NCI-H1436 (cell line): Measurements from ENCODE around the gene SYNPO2.

ENCODE experiments used
- DNase-seq: peaks from one replicate; lab custom pipeline; 2025; lab: John Stamatoyannopoulos, UW

SYNPO2 gene

DNA sequence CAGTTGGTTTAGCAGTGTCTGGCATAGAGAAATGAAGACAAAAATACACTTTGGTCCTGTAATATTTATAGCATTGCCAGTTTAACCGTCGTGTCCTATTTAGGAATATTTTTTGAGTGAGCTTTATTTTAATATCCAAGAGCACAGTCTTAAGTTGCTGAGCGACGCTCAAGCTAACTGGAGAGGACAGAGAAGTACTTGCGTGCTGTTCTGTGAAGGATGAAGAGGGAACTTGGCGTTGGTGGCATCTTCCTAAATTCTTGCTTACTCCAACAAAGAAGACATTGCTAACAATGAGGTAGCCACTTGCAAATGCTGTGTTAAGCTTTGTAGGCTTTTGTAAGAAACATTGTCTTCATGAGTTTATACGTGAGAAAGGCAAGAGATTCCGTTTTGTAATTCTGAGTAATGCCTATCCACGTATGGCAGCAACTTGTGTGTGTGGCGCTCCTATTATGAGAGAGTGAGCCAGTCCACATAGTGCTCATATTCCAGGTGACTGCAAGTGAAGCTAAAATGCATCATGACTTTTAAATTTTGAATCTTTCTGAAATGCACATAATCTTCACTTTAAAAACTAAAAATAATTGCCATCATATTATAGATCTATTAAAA is 50.6 kb downstream of the SYNPO2 start:
- no peak for DNase-seq

DNA sequence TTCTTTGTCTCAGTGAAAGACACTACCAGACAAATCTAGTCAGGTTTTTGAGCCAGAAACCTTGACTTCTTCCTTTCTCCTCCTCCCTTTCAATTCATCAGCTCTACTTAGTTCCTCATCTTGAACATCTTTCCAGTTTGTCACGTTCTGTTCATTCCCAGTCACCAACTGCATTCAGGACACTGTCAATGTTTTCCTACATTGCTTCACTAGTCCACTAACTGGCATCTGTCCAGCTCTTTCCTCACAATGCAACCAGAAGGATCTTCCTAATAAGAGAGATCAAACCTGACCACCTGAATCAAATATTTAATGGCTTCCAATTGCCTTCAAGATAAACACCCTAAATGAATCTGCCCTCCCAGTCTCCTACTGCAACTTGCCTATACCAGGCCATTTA is 52.5 kb downstream of the SYNPO2 start:
- DNase-seq: no peak

DNA sequence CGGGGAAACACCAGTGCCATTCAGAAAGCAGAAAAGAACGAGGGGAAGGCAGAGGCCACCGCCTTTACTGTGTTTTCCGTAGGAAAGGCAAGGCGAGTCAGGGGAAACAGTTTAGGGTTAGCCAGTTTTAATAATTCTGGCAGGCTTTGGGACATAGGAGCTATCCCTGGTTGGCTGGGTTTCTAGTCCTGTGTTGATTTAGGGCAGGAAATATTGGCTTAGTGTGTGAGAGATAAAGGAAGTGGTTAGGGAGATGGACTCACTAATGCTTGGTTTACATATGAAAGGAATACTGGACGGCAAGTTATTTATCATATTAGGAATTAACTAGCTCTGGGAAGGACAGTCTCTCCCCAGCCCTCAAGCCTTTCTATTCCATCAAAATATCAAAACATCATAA is 53.1 kb downstream of the SYNPO2 start:
- DNase-seq: no peak

DNA sequence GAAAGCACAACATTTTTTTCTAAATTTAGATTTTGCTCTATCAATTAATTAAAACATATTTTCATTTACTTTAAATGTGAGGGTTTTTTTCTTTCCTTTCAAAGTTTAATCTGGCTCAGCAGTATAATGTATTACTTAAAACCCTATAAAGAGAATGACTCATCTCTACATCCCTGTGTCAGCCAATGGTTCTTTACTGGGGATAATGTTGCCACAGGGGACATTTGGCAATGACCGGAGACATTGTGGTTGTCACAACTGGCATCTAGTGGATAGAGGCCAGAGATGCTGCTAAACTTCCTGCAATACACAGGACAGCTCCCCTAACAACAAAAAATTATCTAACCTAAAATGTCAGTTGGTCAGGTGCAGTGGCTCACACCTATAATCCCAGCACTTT is 53.8 kb downstream of the SYNPO2 start:
- DNase-seq: no peak

DNA sequence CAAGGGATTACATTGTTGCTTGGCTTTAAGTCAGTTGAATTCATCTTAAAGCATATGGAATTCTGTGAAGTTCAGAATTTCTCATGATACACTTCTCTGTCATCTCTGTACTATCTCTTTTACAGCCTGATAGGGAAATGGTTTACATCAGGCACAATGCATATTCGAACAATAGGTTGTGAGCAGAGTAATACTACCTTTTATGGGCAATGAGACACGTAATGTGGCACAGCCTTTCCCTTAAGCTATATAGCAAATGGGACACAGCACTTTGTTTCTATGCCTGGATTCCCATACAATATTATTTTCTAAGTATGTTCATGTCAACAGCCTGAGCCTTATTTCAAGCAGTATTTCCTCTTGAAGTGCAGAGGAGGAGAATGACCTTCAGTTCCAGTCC is 58.4 kb downstream of the SYNPO2 start:
- no peak for DNase-seq

DNA sequence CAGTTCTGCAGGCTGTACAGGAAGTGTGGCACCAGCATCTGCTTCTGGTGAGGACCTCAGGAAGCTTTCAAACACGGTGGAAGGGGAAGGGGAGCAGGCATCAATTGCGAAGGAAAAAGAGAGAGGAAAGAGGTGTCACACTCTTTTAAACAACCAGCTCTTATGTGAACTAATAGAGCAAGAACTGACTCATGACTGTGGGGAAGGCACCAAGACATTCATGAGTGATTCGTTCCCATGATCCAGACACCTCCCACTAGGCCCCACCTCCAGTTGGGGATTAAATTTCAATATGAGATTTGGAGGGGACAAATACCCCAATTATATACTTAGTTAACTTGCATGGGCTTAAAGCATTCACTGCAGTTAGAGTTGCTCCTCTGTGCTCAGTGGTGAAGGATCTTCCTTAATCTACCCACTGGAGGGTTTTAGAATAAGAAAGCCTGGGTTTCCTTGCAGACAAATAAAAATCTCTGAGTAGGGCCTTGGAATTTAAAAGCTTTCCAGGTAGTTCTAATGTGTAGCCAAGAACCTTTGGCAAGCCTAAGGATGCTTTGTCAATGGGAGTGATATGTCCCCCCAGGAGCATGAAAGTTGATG is 60.0 kb downstream of the SYNPO2 start:
- no peak for DNase-seq

DNA sequence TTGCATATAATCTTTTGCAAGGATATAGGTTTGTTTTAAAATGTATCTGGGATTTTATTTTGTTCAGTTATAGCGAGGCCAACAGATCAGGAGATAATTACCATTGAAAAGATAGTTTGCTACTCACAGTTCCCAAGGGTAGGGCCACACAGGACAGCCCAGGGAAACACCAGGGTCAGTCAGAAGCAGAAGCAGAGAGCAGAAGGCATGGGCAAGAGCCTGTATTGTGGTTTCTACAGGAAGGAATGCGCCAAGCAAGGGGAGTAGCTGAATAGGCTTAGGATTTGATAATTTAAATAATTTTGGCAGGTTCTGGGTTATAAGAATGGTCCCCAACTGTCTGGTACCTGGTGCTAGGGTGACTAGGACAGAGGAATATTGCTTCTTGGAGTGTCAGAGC is 61.6 kb downstream of the SYNPO2 start:
- DNase-seq: no peak

DNA sequence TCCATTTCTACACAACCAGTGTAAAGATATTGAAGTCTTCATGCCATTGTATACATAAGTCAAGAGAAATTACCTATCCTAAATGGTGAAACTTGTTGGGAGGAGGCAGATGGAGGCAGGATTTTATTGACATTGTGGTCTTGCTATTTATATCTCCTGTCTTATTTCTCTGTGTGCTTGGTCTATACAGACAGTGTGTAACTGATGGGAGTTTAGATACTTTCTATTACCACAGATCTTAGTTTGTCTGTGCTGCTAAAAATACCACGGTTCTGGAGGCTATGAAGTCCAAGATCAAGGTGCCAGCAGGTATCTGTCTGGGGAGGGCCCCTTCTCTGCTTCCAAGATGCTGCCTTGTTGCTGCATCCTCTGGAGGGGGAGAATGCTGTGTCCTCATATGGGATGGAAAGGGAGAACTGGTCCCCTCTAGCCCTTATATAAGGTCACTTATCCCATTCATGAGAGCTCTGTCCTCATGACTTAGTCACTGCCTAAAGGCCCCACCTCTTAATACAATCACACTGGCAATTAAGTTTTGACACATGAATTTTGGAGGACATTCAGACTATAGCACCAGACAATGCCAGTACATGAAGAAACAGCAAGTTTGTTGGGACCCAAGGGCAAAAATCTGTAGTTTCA is 62.4 kb downstream of the SYNPO2 start:
- DNase-seq: no peak

DNA sequence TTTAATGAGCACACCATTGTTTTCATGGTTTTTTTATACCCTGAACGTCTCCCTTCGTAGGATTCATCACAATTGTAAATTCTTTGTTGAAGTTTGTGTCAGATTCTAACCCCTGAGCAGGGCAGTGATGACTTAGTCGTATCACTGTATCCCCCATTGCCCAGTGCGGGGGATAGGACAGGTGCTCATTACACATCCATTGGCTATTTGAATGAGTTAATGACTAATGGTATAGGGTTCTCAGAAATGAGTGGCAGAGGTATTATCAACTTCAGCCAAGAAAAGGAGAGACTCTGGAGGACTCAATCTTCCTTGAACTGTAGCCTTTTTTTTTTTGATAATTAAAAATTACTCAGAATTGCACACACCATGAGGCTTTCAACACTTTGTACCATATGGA is 64.6 kb downstream of the SYNPO2 start:
- no peak for DNase-seq

DNA sequence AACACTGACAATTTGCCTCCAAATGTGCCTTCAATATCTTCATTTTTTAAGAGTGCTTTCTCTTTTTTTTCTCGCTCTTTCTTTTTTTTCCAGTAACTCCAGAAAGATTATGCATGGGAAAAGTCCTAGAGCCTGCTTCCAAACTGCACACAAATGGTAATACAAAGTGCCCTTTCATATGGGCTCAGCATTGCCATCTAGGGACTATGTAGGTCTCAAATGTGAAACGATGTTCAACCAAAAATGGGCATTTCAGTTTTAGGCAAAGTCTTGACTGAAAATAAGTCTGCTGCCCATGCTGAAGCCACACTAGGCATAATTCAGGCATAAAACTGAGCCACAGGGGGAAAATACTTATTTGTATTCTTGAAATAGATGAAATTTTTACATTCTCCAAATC is 65.6 kb downstream of the SYNPO2 start:
- DNase-seq: no peak

DNA sequence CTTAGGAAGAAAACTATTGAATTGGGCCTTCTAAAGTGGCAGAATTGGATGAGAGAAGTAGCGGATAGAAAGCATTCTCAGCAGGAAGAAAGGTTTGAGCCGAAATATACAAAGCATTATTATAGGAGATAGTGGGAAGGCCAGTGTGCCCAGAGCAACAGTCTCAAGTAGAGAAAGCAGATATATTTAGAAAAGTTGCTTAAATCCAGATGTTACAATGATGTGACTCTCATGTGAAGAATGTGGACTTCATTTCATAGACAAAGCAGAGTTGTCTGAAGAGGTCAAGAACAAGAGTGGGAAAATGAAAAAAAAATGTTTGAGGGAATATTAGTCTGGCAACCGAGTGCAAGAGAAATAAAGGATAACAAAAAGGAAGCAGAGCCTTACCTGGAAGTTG is 66.9 kb downstream of the SYNPO2 start:
- no peak for DNase-seq

DNA sequence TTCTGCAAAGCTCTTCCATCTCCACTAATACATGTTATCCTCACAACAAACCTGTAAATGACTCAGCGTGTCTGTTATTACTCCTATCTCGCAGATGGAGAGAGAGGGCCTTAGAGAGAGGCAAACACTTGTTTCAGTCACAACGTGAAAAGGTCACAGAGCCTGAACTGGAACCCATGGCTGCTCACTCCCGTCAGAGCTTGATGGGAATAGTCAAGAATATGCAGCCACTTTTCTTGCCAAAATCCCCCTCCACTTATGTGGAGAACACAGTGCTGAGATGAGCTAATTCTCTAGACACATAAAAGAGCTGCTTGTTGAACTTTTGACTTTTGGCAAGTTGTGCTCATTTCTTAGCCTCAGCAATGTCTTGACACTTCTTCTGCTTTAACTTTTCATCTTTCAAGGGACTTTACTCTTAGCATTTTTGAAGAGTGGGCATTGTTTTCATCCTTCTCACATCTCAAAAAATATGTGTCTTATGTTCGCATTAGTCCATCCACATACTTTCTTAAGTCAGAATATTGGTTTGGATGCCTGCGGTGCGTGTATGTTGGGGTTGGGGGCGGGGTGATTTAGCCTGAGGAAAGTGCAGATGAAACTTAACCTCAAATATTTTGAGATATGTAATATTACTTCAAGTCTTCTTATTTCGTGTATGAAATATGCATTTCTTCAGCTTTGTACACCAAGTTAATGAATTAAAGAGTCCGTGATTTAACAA is 69.2 kb downstream of the SYNPO2 start:
- no peak for DNase-seq

DNA sequence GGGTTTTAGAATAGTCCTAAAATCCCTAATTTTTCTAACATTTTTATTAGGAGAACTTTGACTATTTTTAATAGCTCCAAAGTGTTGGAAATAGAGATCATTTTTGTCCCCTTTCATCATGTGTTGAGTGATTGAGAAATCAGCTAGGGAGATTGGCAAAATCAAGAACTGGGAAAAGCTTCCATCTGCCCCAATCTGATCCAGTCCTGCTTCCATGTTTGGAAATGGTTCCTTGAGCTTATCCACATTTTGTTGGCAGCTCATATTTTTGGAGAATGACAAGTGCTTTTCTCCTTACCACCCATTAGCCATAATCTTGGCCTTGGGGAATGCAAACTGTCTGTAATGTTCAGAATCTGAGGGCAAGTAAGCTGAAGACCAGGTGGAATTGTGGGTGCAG is 73.9 kb downstream of the SYNPO2 start:
- DNase-seq: no peak

DNA sequence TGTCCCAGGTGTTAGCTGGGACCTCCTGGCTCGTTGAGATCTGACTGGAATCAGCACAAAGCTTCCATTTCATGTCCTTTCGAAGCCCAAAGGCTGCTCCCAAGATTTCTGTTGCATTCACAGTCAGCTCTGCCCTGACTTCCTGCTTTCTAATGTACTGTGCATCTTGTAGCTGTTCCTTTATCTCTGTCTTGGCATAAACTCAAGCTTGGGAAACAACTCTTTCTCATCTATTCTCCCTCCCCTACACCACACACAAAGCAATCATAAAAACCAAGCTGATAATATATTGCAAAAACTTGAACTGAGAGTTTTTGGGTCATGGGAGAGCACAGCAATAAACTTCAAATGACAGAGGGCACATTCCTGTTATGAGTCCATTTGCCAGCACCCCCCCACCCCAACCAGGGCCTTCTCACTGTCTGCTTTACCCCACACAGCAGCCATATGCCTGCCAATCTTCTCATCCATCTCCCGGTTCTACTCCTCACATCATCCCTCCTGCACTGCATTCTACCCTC is 76.3 kb downstream of the SYNPO2 start:
- DNase-seq: no peak

DNA sequence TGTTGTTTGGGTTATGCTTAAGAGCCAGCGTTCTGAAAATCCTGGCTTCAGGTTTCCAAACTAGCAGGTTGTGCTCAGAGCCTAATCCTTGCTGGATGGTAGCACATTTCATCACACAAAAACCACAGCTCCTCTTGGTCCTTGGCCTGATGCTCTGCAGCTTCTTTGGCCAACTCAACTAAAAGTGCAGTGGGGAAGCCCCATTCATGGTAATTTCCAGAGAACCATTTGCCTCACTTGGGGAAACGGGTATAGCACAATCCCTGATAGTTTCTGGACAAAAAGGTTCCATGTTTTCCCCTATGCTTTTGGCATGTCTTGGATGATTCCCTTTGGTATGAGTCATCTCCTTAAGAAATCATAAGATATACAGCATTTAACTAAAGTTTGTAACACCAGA is 78.7 kb downstream of the SYNPO2 start:
- DNase-seq: no peak

DNA sequence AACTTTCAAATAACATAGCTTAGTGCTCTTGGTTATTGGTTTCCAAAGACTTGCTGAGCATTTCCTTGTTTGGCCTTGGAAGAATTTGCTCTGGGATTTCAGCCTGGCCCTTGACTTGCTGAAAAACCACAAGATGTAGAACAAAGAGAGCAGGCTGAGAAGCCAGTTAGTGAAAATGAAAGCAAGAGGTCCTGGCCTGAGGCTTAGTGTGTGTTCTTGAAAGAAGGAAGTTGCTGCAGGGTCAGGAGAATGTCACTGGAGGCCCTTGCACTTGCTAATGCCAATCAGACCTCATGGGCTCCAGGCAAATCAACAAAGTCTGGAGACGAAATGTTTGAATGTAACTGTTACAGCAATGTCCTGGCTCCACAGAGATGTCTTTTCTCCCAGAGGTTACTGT is 79.4 kb downstream of the SYNPO2 start:
- no peak for DNase-seq

DNA sequence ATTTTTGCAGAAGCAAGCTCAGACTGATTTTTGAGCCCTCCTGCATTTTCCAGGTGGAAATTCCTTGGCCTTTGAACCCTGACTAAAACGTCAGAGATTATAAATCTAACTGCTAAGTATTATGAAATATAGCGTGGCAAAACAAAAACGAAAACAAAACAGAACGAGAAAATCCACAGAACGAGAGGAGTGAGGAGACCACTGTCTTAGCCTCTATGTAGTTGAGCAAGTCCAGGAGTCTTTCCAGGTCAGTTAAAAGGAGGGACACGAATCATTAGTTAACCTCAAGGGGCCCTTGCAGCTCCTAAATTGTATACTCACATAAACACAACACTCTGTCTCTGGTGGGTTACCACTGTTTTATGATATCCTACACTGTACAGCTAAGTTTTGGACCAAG is 80.2 kb downstream of the SYNPO2 start:
- no peak for DNase-seq

DNA sequence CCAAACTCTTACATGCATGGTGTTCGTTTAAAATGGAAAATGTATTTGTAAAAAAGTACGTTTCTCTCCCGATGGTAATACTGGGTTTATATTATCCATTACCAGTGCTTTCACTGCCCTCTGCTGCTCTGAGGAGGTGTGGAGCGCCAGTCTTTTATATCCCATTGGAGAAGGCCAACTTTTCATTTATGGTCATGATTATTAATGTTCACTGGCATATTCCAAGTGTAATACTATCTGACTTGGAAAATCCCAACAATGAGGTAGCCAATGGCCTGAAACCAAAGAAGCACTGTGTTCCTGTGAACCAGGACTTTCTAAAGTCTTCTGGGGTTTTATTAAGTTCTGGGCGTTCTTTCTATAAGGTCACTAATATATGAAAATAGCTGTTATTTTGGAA is 80.7 kb downstream of the SYNPO2 start:
- DNase-seq: peak; percentile 8

DNA sequence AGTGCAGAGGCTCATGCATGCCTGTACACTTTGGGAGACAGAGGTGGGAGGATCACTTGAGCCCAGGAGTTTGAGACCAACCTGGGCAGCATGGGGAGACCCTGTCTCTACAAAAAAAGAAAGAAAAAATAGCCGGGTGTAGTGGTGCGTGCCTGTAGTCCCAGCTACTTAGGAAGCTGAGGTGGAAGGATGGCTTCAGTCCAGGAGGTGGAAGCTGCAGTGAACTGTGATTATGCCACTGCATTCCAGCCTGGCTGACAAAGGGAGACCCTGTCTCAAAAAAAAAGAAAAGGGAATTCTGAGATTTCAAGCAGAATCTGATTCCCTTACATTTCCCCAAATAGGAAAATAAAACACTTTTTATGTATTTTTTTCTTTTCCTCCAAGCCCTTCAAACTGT is 83.5 kb downstream of the SYNPO2 start:
- no peak for DNase-seq

DNA sequence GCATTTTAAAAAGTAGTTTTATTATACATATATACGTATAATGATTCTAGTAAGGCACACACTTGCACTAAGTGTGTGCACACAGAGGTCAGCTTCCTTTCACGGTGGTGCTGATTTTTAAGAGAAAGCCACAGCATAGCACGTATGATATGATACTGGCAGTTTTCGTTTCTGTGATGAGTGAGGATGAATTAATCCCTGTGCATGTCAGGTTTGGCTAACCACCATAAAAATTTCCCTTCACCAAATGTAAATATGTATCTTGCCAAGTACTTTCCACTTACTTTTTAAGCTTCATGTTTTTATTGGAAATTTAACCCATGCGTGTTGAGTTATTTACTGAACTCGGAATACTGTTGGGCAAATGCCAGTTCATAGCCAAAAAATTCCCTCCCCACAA is 84.6 kb downstream of the SYNPO2 start:
- DNase-seq: no peak

DNA sequence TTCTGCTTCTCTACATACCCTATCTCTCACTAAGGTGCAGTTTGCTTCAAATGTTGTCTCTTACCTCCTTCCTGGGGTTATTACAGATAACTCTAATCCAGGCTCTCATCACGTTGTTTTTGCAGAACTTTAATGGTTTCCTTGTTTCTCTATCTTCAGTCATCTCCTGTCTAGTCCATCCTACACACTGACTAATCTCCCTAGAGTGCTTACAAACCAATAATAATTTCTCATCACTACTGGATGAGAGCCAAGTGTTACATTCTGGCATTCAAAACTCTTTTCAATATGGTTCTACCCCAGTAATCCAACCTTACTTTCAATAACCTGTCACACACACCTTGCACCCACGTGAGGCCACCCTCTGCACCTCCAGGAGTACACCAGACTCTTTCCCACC is 86.1 kb downstream of the SYNPO2 start:
- DNase-seq: no peak

DNA sequence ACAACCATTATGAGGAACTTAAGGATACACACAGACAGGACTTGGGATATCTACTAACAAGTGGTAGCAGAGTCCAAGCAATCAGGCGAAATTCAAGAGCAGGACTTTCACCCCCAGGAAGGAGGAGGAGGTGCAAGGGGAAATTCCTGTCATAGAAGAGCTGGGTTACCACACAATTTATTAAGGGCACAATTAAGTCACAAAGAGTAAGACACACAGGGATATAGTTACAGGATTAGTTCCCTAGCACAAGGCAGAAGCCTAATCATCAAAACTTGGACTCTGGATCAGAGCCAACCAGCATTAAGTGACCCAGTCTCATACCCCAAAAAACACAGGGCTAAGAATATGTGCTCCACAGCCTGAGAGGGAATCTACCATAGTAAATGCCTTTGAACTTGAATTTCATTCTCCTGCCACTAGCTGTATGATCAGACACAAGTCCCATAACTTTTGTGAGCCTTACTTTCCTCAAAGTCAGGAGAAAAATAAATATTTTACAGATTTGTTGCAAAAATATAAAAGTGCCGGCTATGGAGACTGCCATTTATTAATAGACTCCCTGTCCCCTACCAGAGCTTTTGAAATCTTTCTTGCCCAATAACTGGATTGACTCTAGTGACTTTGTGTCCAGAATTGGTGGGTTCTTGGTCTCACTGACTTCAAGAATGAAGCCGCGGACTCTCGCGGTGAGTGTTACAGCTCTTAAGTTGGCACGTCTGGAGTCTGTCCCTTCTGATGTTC is 87.0 kb downstream of the SYNPO2 start:
- no peak for DNase-seq
